HG03354 (cell line): ENCODE measurements around the gene EPN3.

Experiments used
- ATAC-seq: cut with Tn5 transposase; IDR thresholded peaks from one replicate; pipeline ENCODE4 v1.9.1; 2021; ENCODE audit warnings: mild to moderate bottlenecking; ENCODE audit not compliant: unreplicated experiment, poor library complexity, severe bottlenecking

EPN3 gene

DNA sequence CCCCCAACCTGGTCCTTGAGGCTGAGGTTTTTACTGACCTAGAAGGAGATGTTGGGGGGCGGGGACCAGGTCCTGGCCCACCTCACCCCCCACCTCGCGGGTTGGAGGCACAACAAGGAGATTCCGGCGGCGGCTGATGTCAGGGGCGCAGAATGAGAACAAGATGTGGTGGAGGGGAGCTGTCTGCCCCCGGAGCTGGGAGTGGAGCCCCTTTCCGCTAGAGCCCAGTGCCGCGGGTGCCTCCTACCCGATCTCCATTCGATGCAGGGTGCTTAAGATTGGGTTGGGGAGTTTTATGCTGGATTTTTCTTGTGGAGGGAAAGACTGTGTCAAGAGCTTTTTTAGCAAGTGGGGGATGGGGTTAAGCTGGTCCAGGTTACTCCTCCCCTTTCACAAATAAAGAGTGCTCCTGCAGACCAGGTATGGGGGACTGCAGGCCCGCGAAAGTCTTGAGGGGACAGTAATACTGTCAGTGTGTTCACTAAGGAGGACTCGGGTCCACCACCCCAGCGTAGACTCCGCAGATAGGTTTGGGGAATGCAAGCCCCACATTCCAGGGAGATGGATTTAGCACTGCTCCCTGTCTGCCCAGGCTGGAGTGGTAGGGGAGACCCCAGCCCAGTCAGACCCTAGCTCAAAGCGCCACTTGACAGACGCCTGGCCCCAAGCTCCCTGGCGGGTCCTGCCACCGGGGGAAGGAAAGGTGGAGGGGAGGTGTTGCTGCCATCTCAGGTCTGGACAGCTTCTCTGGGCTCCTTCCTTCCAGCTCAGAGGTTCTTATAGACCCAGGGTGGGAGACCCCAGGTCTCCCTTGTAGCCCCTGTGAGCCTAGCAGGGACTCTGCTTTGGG, 29.9 kb downstream of the EPN3 start:
- no peak for ATAC-seq

DNA sequence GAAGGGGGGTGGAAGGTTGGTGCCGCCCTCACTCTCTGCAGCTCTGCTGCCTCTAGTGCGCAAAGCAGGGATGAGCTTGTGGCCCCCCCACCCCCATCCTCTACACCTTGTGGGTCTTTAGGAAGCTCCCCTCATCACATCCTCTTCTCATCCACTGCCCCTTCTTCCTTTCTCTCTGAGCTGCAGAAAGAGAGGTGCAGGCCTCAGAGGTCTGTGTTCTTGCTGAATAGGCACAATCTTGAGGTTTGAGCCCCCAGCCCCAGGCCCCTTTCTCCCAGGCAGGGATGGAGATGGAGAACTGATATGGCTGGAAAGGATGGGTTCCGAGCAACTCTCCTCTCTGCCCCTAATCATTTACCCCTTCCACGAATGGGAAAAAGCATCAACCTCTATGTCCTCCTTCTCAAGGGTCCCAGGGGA, 30.6 kb downstream of the EPN3 start:
- ATAC-seq, result no peak

DNA sequence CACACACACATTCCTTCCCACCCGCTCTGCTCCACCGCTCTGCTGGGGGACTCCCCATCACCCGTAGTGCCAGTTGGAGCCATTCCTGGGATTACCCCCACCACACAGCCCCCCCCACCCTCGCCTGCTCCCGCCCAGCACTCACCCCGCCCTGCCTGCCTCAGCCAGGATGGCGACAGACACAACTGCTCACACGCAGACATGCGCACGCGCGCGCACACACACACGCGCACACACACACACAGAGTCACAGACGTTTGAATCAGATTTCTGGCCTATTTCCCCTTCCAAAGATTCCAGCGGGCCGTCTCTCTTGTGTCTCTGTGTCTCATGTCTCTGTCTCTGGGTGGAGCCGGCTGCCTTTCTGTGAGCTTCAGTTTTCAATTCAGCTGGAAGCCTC, 32.4 kb downstream of the EPN3 start:
- ATAC-seq, result no peak

DNA sequence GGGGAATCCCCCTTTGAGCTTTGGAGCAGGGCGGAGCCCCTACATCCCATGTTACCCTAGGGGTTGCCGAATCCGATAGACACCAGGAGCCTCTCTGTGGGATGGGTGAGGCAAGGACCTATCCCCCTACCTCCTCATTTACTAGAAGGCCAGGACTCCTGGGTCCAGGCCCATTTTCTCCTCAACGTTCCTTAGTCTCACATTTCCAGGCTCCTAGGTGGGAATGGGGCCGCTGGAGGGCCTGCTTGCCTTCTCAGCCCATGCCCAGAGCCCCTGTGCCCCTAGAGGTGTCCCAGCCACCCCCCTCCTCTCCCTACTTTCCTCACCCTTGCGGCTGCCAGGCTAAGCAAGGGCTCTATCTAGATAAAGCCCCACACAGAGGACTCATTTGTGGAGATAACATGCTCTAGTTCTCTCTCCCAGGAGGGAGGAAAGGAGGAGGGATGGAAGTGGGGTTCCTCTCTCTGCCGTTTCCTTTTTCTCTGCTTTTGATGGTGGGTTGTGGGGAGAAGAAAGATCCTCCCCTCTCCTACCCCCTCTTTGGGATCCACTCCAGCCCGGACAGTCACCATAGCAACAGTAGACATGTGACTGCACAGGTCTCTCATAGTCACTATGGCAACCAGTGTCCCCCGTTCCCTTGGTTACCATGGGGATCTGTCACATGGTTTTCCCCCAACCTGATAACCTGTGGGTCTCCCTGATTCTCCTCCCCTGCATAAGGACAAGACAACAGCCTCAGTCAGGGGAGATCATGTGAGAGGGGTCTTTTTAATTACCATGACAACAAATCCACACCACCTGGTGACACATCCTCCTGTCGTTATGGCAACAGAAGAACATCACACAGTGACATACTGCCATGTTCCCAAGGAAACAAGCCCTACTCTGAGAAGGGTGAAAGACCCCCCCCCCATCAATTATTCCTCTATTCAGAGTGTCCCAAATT, 33.1 kb downstream of the EPN3 start:
- no peak for ATAC-seq

DNA sequence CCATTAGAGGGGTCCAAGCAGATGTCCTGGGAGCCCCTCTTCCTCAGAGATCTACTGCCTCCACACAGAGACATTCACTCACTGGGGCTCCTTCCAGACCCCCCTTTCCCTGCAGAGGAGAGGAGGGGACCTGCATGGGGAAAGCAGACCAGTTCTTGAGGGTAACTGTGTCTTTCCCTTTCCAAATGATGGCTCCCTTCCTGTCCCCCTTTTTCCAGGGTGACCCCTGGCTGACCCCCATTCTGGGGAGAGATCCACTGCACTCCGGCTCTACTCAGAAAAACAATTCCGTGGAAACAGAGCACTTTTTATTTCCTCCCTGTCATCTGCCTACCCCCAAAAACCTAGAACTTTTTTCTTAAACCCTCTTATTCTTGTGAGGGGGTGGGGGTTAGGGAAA, 34.4 kb downstream of the EPN3 start:
- ATAC-seq, result no peak

DNA sequence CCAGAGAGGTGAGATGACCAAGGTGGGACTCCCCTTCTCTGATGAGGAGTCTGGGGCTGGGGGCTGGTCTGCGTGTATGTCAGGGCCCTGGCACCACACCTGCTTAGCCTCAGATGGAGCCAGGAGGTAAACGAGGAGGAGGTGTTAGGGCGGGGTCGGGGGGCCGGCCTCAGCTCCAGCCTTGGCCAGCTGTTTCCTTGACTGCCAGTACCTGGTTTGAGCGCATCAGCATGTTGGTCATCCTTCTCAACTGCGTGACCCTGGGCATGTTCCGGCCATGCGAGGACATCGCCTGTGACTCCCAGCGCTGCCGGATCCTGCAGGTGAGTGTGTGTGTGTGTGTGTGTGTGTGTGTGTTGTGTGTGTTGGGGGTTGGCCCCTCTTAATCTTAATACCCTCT, 36.1 kb downstream of the EPN3 start:
- no peak for ATAC-seq

DNA sequence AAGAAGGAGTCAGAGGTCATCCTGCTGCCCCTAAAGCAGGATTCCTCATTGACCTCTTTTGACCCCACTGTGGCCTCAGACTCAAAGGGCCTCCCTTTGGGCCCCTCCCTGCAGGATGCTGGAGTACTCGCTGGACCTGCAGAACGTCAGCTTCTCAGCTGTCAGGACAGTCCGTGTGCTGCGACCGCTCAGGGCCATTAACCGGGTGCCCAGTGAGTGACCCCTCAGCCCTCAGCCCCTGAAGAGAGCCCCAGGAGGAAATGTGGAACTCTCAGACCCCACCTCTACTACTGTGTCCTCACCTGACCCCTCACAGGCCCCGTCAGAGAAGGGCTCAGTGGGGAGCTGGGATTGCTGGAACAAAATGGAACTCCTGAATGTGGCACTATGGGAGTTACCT, 37.1 kb downstream of the EPN3 start:
- ATAC-seq, result no peak

DNA sequence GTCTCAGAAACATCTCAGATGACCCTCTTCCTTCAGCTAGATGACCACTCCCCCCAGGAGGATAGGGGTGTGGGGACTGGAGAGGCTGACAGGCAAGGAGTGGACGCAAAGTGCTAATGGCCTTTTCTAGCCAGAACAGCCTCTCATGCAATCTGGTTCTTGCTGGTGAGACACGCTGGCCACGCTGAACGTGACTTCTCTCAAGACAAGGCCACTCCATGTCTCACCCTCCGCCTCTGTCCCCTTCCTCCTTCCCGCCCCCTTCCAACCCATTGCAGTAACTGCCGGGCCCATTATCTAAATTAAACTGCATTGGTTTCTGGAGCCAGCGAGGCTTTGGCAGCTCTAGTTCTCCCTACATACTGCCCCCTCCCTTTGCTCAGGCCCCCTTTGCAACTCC, 37.5 kb downstream of the EPN3 start:
- ATAC-seq, result no peak

DNA sequence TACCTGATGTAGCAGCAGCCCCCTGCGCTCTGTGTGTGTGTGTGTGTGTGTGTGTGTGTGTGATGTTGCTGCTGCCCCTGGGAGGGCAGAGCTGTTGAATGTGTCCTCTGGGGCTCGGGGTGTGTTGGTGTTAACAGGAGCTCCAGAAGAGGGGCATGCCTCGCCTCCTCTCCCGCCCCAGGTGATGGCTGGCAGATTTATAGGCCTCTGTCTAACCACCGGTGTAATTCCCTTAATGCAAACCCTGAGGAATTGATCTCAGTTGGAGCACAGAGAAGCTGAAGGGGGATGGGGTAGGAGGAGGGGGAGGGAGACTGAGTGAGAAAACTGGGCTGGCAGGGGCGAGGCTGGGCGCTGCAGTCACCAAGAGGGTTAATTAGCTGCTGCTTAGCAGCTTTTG, 38.0 kb downstream of the EPN3 start:
- no peak for ATAC-seq

DNA sequence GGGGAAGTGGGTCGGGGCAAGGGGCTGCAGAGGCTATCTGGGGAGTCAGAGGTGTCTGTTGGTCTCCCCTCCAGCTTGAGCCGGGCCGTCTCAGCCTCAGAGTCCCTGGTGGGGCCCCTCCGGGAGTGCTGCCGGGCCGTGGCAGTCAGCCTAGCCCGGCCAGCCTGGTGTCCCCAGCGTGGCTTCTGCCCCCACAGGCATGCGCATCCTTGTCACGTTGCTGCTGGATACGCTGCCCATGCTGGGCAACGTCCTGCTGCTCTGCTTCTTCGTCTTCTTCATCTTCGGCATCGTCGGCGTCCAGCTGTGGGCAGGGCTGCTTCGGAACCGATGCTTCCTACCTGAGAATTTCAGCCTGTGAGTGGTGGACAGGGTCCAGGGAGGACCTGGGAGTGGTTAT, 39.1 kb downstream of the EPN3 start:
- no peak for ATAC-seq

DNA sequence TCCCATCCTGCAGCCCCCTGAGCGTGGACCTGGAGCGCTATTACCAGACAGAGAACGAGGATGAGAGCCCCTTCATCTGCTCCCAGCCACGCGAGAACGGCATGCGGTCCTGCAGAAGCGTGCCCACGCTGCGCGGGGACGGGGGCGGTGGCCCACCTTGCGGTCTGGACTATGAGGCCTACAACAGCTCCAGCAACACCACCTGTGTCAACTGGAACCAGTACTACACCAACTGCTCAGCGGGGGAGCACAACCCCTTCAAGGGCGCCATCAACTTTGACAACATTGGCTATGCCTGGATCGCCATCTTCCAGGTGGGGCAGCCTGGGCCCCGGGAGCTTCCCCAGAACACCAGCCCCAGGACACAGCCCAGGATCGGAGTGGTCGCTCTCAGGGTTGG, 40.0 kb downstream of the EPN3 start:
- no peak for ATAC-seq

DNA sequence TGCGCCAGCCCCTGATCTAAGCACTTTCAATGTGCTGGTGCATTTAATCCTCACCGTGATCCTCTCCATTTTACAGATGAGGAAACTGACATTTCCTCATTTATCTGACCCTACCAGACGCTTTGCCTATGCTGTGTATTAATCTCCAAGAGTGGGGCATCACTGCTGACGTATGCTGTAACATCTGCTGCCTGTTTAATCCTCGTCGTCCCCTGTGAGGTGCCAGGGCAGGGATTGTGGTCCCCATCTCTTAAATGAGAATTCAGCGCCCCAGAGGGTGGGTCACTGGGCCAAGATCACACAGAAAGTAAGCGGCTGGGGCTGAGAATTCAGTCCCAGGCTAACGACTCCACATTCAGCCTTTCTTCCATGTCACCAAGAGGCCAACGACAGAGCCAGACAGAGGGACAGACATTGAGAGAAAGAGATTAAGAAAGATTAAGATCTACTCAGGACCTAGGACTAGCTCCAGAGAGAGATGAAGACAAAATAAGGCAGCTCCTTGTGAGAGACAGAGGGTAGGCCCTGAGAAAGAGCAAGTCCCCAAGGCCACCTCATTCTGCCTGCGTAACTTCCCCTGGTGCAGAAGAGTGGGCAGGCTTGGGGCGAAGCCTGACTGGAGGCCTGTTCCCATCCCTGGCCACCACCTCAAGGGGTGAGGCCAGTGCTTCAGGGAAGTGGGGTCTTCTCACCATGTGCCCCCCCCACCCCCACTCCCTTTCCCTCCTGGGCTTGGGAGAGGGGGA, 41.5 kb downstream of the EPN3 start:
- no peak for ATAC-seq

DNA sequence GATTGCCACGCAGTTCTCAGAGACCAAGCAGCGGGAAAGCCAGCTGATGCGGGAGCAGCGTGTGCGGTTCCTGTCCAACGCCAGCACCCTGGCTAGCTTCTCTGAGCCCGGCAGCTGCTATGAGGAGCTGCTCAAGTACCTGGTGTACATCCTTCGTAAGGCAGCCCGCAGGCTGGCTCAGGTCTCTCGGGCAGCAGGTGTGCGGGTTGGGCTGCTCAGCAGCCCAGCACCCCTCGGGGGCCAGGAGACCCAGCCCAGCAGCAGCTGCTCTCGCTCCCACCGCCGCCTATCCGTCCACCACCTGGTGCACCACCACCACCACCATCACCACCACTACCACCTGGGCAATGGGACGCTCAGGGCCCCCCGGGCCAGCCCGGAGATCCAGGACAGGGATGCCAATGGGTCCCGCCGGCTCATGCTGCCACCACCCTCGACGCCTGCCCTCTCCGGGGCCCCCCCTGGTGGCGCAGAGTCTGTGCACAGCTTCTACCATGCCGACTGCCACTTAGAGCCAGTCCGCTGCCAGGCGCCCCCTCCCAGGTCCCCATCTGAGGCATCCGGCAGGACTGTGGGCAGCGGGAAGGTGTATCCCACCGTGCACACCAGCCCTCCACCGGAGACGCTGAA, 43.2 kb downstream of the EPN3 start:
- no peak for ATAC-seq

DNA sequence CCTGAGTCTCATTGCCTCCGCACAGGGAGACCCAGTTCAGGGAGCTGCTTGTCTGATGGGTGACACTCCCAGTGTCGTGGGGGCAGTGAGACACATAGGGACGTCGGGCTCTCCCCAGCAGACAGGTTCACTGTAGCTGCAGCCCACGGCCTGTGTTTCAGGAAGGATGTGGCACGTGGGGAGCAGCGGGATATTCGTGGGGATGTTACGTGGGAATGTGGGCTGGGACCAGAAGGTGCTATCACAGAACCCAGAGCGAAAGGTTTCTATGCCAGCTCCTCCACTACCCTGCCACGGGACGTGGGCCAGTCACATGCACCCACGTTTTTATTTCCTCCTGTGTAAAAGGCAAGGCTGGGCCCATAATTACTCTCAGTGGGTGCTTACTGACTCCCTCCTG, 44.3 kb downstream of the EPN3 start:
- no peak for ATAC-seq

DNA sequence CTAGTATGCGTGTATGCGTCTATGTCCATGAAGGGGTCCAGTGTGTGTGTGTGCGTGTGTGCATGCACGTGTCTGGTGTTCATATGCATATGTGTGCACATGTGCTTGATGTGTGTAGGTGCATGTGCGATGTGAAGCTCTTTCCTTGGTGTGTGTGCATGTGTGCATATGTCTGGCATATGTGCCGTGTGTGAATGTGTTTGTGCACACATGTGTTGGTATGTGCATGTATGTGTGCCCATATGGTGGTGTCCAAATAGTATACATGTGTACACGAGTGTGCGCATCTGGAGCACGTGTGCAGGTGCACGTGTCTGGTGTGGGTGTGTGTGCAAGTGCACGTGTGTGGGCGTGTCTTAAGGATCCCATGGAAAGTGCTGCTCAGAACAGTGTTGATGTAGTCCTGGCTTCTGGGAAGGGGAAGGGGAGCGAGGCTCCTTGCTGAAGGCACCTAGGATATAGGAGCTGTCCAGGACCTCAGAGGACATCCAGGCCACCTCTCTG, 45.0 kb downstream of the EPN3 start:
- no peak for ATAC-seq

DNA sequence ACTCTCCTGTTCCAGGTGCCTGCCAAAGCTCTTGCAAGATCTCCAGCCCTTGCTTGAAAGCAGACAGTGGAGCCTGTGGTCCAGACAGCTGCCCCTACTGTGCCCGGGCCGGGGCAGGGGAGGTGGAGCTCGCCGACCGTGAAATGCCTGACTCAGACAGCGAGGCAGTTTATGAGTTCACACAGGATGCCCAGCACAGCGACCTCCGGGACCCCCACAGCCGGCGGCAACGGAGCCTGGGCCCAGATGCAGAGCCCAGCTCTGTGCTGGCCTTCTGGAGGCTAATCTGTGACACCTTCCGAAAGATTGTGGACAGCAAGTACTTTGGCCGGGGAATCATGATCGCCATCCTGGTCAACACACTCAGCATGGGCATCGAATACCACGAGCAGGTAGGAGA, 45.6 kb downstream of the EPN3 start:
- no peak for ATAC-seq

DNA sequence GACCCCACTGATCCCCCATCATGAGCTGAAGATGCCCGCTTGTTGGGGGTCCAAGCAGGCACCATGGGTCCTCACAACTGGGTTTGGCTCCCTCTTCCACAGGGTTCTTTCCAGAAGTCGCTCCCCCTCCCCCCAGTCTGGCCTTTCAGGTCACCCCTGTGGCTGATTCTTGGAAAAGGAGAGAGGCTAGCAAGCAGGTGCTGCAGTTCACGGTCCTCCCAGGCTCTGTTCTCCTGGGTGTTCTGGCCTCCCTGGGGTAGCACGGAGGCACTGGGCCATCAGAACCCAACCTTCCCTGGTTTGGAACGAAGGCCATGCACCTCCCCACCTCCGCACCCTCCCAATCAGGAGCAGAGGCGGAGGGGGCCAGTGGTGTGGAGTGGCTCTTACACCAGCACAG, 46.9 kb downstream of the EPN3 start:
- ATAC-seq, result no peak

DNA sequence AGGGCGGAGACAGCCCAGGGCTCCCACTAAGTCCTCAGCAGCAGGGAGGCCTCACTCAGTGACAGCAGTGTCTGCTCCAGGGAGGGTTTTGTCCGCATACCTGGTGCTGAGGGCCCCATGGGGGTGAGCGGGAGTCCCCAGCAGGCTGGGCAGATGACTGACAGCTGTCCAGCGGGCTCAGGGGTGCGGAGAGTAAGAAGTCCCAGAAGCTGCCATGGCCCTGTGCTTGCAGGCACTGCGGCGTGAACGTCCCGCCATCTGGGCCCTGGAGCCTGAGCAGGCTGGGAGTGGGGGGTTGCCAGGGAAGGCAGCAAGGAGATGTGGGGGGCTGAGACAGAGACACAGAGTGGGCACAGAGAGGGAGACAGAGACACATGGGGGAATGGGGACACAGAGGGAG, 48.1 kb downstream of the EPN3 start:
- ATAC-seq, result no peak

DNA sequence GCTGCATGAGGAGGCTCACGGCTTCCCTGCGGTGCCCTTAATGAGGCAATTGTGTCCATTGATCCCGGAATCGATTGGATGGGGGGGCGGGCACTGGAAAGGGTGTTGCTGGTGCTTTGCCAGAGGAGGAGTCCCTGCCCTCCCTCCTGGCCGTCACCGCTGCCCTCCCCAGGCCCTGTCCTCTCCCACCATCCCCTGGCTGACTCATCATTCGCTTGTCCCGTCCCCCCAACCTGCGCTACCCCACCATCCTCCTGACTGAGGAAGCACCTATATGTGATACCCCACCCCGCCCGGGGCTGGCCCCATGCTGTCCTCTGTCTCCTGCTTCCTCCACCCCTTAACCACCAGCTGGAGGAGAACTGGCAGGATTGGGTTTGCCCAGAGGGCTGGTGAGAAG, 48.8 kb downstream of the EPN3 start:
- ATAC-seq, result no peak

DNA sequence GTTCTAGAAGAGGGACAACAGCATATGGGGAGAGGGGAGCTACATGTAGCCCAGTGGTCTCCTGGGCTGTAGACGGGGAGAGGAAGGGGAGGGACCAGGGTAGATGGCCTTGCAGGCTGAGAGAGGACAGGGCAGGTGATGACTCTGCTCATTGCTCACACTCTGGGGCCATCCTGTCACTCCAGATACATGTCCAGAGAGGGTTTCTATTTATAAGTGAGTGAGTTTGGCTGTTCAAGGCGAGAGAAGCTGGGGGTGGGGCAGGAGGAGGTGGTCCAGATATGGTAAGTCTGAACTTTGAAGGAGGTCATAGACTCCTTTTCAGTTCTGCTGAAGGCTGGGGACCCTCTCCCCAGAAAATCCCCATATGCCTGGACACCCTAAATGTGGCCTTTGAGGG, 50.2 kb downstream of the EPN3 start:
- no peak for ATAC-seq
